Mucosa of descending colon (tissue), 3 donors: ENCODE data around the gene TSPAN8. TPM values are rescaled to one million over a fixed set of nuclear protein-coding genes. Genes with fewer than 3 reads are reported as not detected.
A peak's percentile ranks its signal among the peaks of the same experiment; 100 is the strongest.
"Not testable (repeated sequence)": the region's sequence is repeated elsewhere in the genome, so short reads cannot be mapped to it uniquely, and the experiment has no call there.

Experiments used
- ATAC-seq: fragments of 200-7000 bp; cut with Tn5 transposase; one replicate; pipeline ENCODE4 v1.9.1; 2020; ENCODE audit warnings: mild to moderate bottlenecking, moderate library complexity
- DNase-seq, 3 donors: peaks; one replicate each; pipeline ENCODE4 v3.0.0-alpha.2; 2020
- H3K36me3 ChIP-seq: fragments of 200-600 bp; one replicate; pipeline ENCODE4 v1.8.0; 2021; ENCODE audit warnings: low read depth, mild to moderate bottlenecking
- H3K4me1 ChIP-seq: fragments of 200-600 bp; one replicate; pipeline ENCODE4 v1.8.0; 2021; ENCODE audit warnings: low read depth, mild to moderate bottlenecking
- H3K4me3 ChIP-seq: fragments of 200-600 bp; one replicate; pipeline ENCODE4 v1.8.0; 2021; ENCODE audit warnings: mild to moderate bottlenecking
- H3K9me3 ChIP-seq: fragments of 200-600 bp; one replicate; pipeline ENCODE4 v1.8.0; 2021; ENCODE audit warnings: mild to moderate bottlenecking
- CTCF ChIP-seq: fragments of 200-600 bp; IDR thresholded peaks from one replicate; pipeline ENCODE4 v1.8.0; 2022; ENCODE audit warnings: antibody characterized with exemption, mild to moderate bottlenecking
- intact Hi-C, 2 donors: fragments of 100-400 bp; cut with DNase I in 1 of 2; cut with micrococcal nuclease in 1 of 2; formaldehyde crosslinking; loops; one replicate each; pipeline versions ENCODE4 v1.11.0 to v1.11.1; 2022; cut with DNase I, micrococcal nuclease
- total RNA-seq, 3 donors: library from RNA; stranded (reverse); fragmentation: NEBNext Ultra II Directional in 2 of 3; extraction: Animal tissue kit (Norgen Biotek cat#: 25700) in 2 of 3; gene quantifications; one replicate each; pipeline versions ENCODE4 v1.2.1 to v1.2.4, GENCODE V29; 2021 to 2023
- donor health status: DM: no; HTN: no; CAD: no; lungs with moderate emphysema.
- donor health status: DM: no; HTN: no; CAD: no.
- donor health status: DM: no; HTN: yes; CAD: no.

The TSPAN8 gene
- total RNA-seq, 3 donors from 2014 or later, result 685 to 1,687 (median 1,460) TPM

- ATAC-seq (no peak), DNase-seq (no peak)
- no peaks in the 10 kb centered on the region for H3K36me3 ChIP-seq
- intact Hi-C loops, result loop anchor here in 1 of 2 donors (5.0 kb wide), 1 partner anchor 58 kb away; no protein-coding TSS in a partner anchor
- TF ChIP-seq CTCF, result no peak
- no peak overlapping the region for H3K4me3 ChIP-seq
- no peaks in the 10 kb centered on the region for H3K9me3 ChIP-seq
- peaks cover 34% of the 10 kb centered on the region for H3K4me1 ChIP-seq
Observed at GRCh38 chr12:71159264-71159663, 1.5 kb upstream of the TSPAN8 start.

- ATAC-seq, result peak; percentile 57
- Histone ChIP-seq H3K4me3 (no peak overlapping the region), H3K36me3 (no peaks in the 10 kb centered on the region), H3K4me1 (peaks cover 34% of the 10 kb centered on the region), H3K9me3 (no peaks in the 10 kb centered on the region)
- peak in 1 of 3 donors; percentile 50 for DNase-seq
- intact Hi-C loops, result loop anchor here in 1 of 2 donors (5.0 kb wide), 1 partner anchor 59 kb away; no protein-coding TSS in a partner anchor
- no peak for TF ChIP-seq CTCF
Observed at GRCh38 chr12:71158361-71158882, 623 bp upstream of the TSPAN8 start.

GRCh38 chr12:71155225-71155624, 2.6 kb downstream of the TSPAN8 start:
- intact Hi-C loops, result loop anchor here in 1 of 2 donors (5.0 kb wide), 1 partner anchor 62 kb away; no protein-coding TSS in a partner anchor
- H3K9me3 ChIP-seq, result peaks cover 2% of the 10 kb centered on the region
- no peak for TF ChIP-seq CTCF
- peak; percentile 4 for ATAC-seq
- H3K36me3 ChIP-seq, result no peaks in the 10 kb centered on the region
- no peak for DNase-seq
- H3K4me1 ChIP-seq, result peaks cover 13% of the 10 kb centered on the region
- H3K4me3 ChIP-seq, result peak overlapping the region; percentile 9

- Histone ChIP-seq H3K4me3 (no peak overlapping the region), H3K4me1 (no peaks in the 10 kb centered on the region), H3K36me3 (no peaks in the 10 kb centered on the region), H3K9me3 (peaks cover 4% of the 10 kb centered on the region)
- TF ChIP-seq CTCF, result no peak
- intact Hi-C loops, result no loop called here
- ATAC-seq, result peak; percentile 78
- no peak for DNase-seq
Observed at GRCh38 chr12:71152851-71153250, 4.9 kb downstream of the TSPAN8 start.

GRCh38 chr12:71150041-71150440, 7.8 kb downstream of the TSPAN8 start:
- H3K9me3 ChIP-seq, ATAC-seq, intact Hi-C loops, DNase-seq, H3K4me3 ChIP-seq, H3K36me3 ChIP-seq, H3K4me1 ChIP-seq: not testable (repeated sequence)

- ATAC-seq (peak; percentile 27), DNase-seq (no peak)
- H3K36me3 ChIP-seq, result no peaks in the 10 kb centered on the region
- no peak overlapping the region for H3K4me3 ChIP-seq
- peaks cover 9% of the 10 kb centered on the region for H3K4me1 ChIP-seq
- H3K9me3 ChIP-seq, result no peaks in the 10 kb centered on the region
- no peak for TF ChIP-seq CTCF
- intact Hi-C loops, result no loop called here
Observed at GRCh38 chr12:71144682-71145081, 13.1 kb downstream of the TSPAN8 start.
